ENCODE data around the gene PSKH1.

PSKH1 gene

GRCh38 chr16:67892899-67893742 lies at the start of gene PSKH1:
PSKH1 (plus strand) TSS chr16:67893254; CDS start chr16:67908750, 15,496 bp downstream.
- peak; percentile 97 to 99 for DNase-seq (ENCODE audit: low read depth in 1 of 2, low spot score in 1 of 2)
- no peak for TF ChIP-seq JUND (IDR thresholded peaks at IDR 0.05; ENCODE audit: low read depth)
- in situ Hi-C loops (cut with HindIII; ENCODE audit: low pct_unique_long_range_greater_than_20kb, low sequenced_read_pairs), result no loop called here

GRCh38 chr16:67843343-67843765 lies 49.7 kb upstream of the PSKH1 start:
- no peak for DNase-seq (ENCODE audit: low read depth in 1 of 2, low spot score in 1 of 2)
- in situ Hi-C loops (cut with HindIII; ENCODE audit: low pct_unique_long_range_greater_than_20kb, low sequenced_read_pairs), result no loop called here
- no peak for TF ChIP-seq JUND (IDR thresholded peaks at IDR 0.05; ENCODE audit: low read depth)

GRCh38 chr16:67844497-67844896 lies 48.6 kb upstream of the PSKH1 start:
- TF ChIP-seq JUND (IDR thresholded peaks at IDR 0.05; ENCODE audit: low read depth), result no peak
- no peak for DNase-seq (ENCODE audit: low read depth in 1 of 2, low spot score in 1 of 2)
- in situ Hi-C loops (cut with HindIII; ENCODE audit: low pct_unique_long_range_greater_than_20kb, low sequenced_read_pairs), result no loop called here

- DNase-seq (ENCODE audit: low read depth in 1 of 2, low spot score in 1 of 2), result no peak
- TF ChIP-seq JUND (IDR thresholded peaks at IDR 0.05; ENCODE audit: low read depth), result no peak
- in situ Hi-C loops (cut with HindIII; ENCODE audit: low pct_unique_long_range_greater_than_20kb, low sequenced_read_pairs), result no loop called here
Measured at GRCh38 chr16:67845291-67846062, 47.6 kb upstream of the PSKH1 start.

- TF ChIP-seq JUND (IDR thresholded peaks at IDR 0.05; ENCODE audit: low read depth), result no peak
- in situ Hi-C loops (cut with HindIII; ENCODE audit: low pct_unique_long_range_greater_than_20kb, low sequenced_read_pairs), result no loop called here
- DNase-seq (ENCODE audit: low read depth in 1 of 2, low spot score in 1 of 2), result no peak
Measured at GRCh38 chr16:67846063-67846319, 47.1 kb upstream of the PSKH1 start.

GRCh38 chr16:67846320-67847063 lies 46.6 kb upstream of the PSKH1 start, which contains the start of gene NUTF2:
NUTF2 (plus strand) TSS chr16:67846933; CDS start chr16:67865131, 18,198 bp downstream.
- in situ Hi-C loops (cut with HindIII; ENCODE audit: low pct_unique_long_range_greater_than_20kb, low sequenced_read_pairs), result no loop called here
- DNase-seq (ENCODE audit: low read depth in 1 of 2, low spot score in 1 of 2), result peak; percentile 89 to 96
- TF ChIP-seq JUND (IDR thresholded peaks at IDR 0.05; ENCODE audit: low read depth), result no peak

GRCh38 chr16:67847064-67847861 lies 45.8 kb upstream of the PSKH1 start, which contains the start of gene CENPT:
CENPT (minus strand) TSS chr16:67847693; CDS start chr16:67833859, 13,834 bp downstream.
- TF ChIP-seq JUND (IDR thresholded peaks at IDR 0.05; ENCODE audit: low read depth), result no peak
- peak; percentile 54 to 58 for DNase-seq (ENCODE audit: low read depth in 1 of 2, low spot score in 1 of 2)
- in situ Hi-C loops (cut with HindIII; ENCODE audit: low pct_unique_long_range_greater_than_20kb, low sequenced_read_pairs), result no loop called here

GRCh38 chr16:67848118-67848517 lies 44.9 kb upstream of the PSKH1 start:
- no peak for TF ChIP-seq JUND (IDR thresholded peaks at IDR 0.05; ENCODE audit: low read depth)

GRCh38 chr16:67853670-67854069 lies 39.4 kb upstream of the PSKH1 start:
- in situ Hi-C loops (cut with HindIII; ENCODE audit: low pct_unique_long_range_greater_than_20kb, low sequenced_read_pairs), result no loop called here
- no peak for TF ChIP-seq JUND (IDR thresholded peaks at IDR 0.05; ENCODE audit: low read depth)

More at GRCh38 chr16:67848118-67848517, 44.9 kb upstream of the PSKH1 start:
- no peak for DNase-seq (ENCODE audit: low read depth in 1 of 2, low spot score in 1 of 2)
- in situ Hi-C loops (cut with HindIII; ENCODE audit: low pct_unique_long_range_greater_than_20kb, low sequenced_read_pairs), result no loop called here

GRCh38 chr16:67855789-67856188 lies 37.3 kb upstream of the PSKH1 start:
- DNase-seq (ENCODE audit: low read depth in 1 of 2, low spot score in 1 of 2), result no peak
- in situ Hi-C loops (cut with HindIII; ENCODE audit: low pct_unique_long_range_greater_than_20kb, low sequenced_read_pairs), result no loop called here
- no peak for TF ChIP-seq JUND (IDR thresholded peaks at IDR 0.05; ENCODE audit: low read depth)

More at GRCh38 chr16:67853670-67854069, 39.4 kb upstream of the PSKH1 start:
- DNase-seq (ENCODE audit: low read depth in 1 of 2, low spot score in 1 of 2), result no peak

GRCh38 chr16:67856927-67857546 lies 36.0 kb upstream of the PSKH1 start:
- no peak for DNase-seq (ENCODE audit: low read depth in 1 of 2, low spot score in 1 of 2)
- TF ChIP-seq JUND (IDR thresholded peaks at IDR 0.05; ENCODE audit: low read depth), result no peak
- in situ Hi-C loops (cut with HindIII; ENCODE audit: low pct_unique_long_range_greater_than_20kb, low sequenced_read_pairs), result no loop called here
